ENCODE data around the gene EFCAB7. TPM values are rescaled to one million over a fixed set of nuclear protein-coding genes. Genes with fewer than 3 reads are reported as not detected.
"Not testable (repeated sequence)": the region's sequence is repeated elsewhere in the genome, so short reads cannot be mapped to it uniquely, and the experiment has no call there.

The EFCAB7 gene
- total and polyA plus RNA-seq, 2 of the 8 experiments (the other 6 are each of a cell fraction or from before 2014, with no cell fraction given): 1.1 to 3.1 TPM

GRCh38 chr1:63574203-63574796 is 51.0 kb downstream of the EFCAB7 start:
- H2BK15ac ChIP-seq (ENCODE audit: low read length); H3K23ac ChIP-seq (ENCODE audit: insufficient read length); DNase-seq (ENCODE audit: low read depth in 1 of 2, low spot score in 2 of 2); H3K9me3 ChIP-seq (ENCODE audit: insufficient read depth in 2 of 2, low read depth in 1 of 2, low read length in 1 of 2); H3K27me3 ChIP-seq (replicated peaks in 1 of 4; ENCODE audit: control insufficient read depth in 3 of 4, extremely low read depth in 1 of 4, insufficient read depth in 3 of 4, low read length in 3 of 4); H3K36me3 ChIP-seq (ENCODE audit: control insufficient read depth in 2 of 4, insufficient read depth in 4 of 4, low read length in 3 of 4); H3K79me2 ChIP-seq (ENCODE audit: control insufficient read depth in 1 of 2, insufficient read depth in 2 of 2, low read length in 2 of 2); H4K20me1 ChIP-seq (replicated peaks in 1 of 2; ENCODE audit: control insufficient read depth in 1 of 2, insufficient read depth in 2 of 2, low read length in 2 of 2); H3K79me1 ChIP-seq (ENCODE audit: low read depth, low read length); H2AFZ ChIP-seq (ENCODE audit: low read length); H4K8ac ChIP-seq (ENCODE audit: extremely low read depth, insufficient read depth, low read length); H3K14ac ChIP-seq (ENCODE audit: insufficient read length); H3K23me2 ChIP-seq (ENCODE audit: low read depth, low read length): not testable (repeated sequence)
- Histone ChIP-seq H3K27ac (ENCODE audit: low read depth, low read length) (peak overlapping the region; percentile 26; the same call in 1 of the 2 replicates), H2BK20ac (ENCODE audit: low read length) (peak overlapping the region; percentile 96; the same call in 1 of the 2 replicates), H3K9ac (replicated peaks in 1 of 4; ENCODE audit: extremely low read depth in 1 of 4, low read depth in 3 of 4, low read length in 3 of 4) (peak overlapping the region in 2 of 4 experiments; percentile 3 to 37; a peak in 2 of 7 replicates), H4K91ac (replicated peaks; ENCODE audit: insufficient read length, low read length) (peak overlapping the region; percentile 96), H3K4me2 (ENCODE audit: insufficient read depth in 1 of 2, low read depth in 2 of 2, low read length in 2 of 2) (peak overlapping the region; percentile 55 to 69), H2AK5ac (ENCODE audit: low read depth, low read length) (peak overlapping the region; percentile 5; the same call in 1 of the 2 replicates), H2BK120ac (replicated peaks; ENCODE audit: low read depth, low read length) (peak overlapping the region; percentile 100), H3K4ac (replicated peaks; ENCODE audit: insufficient read length, low read depth, low read length) (peak overlapping the region; percentile 98), H3K4me3 (ENCODE audit: extremely low read depth in 1 of 4, insufficient read depth in 2 of 4, low read depth in 3 of 4, low read length in 4 of 4) (peak overlapping the region in 2 of 4 experiments; percentile 14 to 46; a peak in 3 of 8 replicates), H3K18ac (ENCODE audit: extremely low read depth, low read length) (peak overlapping the region; percentile 89), H4K5ac (ENCODE audit: insufficient read length, low read depth, low read length) (peak overlapping the region; percentile 63), H3K56ac (replicated peaks; ENCODE audit: insufficient read length, low read depth, low read length) (peak overlapping the region; percentile 73), H2BK5ac (ENCODE audit: low read depth, low read length) (peak overlapping the region; percentile 93), H3K4me1 (replicated peaks in 1 of 4; ENCODE audit: control insufficient read depth in 3 of 4, insufficient read depth in 4 of 4, low read length in 3 of 4) (peaks cover 0 to 14% (median 12%) of the 10 kb centered on the region in 4 experiments), H2BK12ac (ENCODE audit: low read depth, low read length) (peak overlapping the region; percentile 90)
- 0% methylated on average over 2 of the region's 2 CpGs; no CpG with 5 or more reads in 1 of the 2 experiments for WGBS, 2 experiments (ENCODE audit: extremely low coverage in 1 of 2, insufficient coverage in 1 of 2, insufficient read length in 1 of 2, insufficient replicate concordance in 2 of 2, low coverage in 1 of 2, low lambda C conversion rate in 2 of 2, missing lambda C conversion rate in 1 of 2)
- ChIA-PET POLR2A (ENCODE audit: partially characterized antibody) (interaction anchor here (1.0 to 1.9 kb wide), 4 partner anchors 8 to 28 kb away, joined by 3 to 6 read pairs (median 5); partner anchors contain the start of gene PGM1), CTCF (ENCODE audit: partially characterized antibody) (interaction anchor here (0.7 to 11.1 kb wide), 10 partner anchors 11 to 1028 kb away, joined by 3 to 153 read pairs (median 4); partner anchors contain the start of gene PGM1)
- peak; percentile 7 for FAIRE-seq
- peak; percentile 82 for TF ChIP-seq NANOG (IDR thresholded peaks at IDR 0.05; ENCODE audit: insufficient read depth, low read depth, low read length, poor library complexity, severe bottlenecking)

Measured in H1 (cell line).